Fibroblast of skin of scalp (primary cell): Measurements from ENCODE around the gene BABAM2.
A peak's percentile ranks its signal among the peaks of the same experiment; 100 is the strongest.

Experiments used
- DNase-seq: peaks from one replicate; pipeline ENCODE4 v3.0.0-alpha.2; 2013

BABAM2 gene

GRCh38 chr2:28035163-28035690, 144.7 kb downstream of the BABAM2 start:
- DNase-seq, result no peak

GRCh38 chr2:28035816-28036215, 145.3 kb downstream of the BABAM2 start:
- DNase-seq, result no peak

GRCh38 chr2:28036307-28036706, 145.8 kb downstream of the BABAM2 start:
- peak; percentile 11 for DNase-seq

GRCh38 chr2:28038722-28039121, 148.2 kb downstream of the BABAM2 start:
- no peak for DNase-seq

DNA sequence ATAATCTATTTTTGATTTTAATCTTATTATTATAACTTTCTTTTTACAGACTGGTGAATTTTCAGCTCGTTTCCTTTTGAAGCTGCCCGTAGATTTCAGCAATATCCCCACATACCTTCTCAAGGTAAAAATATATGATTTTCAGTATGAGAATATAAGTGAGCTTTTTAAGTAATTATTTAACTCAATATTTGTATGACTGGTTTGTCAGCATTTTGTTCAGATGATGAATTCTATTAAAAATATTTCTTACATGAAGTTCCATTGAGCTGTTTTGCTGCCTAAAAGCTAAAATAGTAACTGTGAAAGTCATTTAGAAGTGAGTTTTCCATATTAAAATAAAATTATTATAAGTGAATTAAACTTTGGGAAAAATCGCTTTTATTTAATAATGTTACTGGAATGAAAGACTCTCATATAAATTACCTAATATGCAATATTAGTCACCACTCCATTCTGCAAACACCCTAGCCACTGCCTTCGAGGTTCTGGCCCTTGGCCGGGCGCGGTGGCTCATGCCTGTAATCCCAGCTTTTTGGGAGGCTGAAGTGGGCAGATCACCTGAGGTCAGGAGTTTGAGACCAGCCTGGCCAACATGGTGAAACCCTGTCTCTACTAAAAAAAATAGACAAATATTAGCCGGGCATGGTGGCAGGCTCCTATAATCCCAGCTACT, 155.3 kb downstream of the BABAM2 start:
- no peak for DNase-seq

- no peak for DNase-seq
Observed at GRCh38 chr2:28046921-28047320, 156.4 kb downstream of the BABAM2 start.

GRCh38 chr2:28047681-28048080, 157.2 kb downstream of the BABAM2 start:
- DNase-seq, result peak; percentile 76

GRCh38 chr2:28048341-28048740, 157.8 kb downstream of the BABAM2 start:
- peak; percentile 11 for DNase-seq

DNA sequence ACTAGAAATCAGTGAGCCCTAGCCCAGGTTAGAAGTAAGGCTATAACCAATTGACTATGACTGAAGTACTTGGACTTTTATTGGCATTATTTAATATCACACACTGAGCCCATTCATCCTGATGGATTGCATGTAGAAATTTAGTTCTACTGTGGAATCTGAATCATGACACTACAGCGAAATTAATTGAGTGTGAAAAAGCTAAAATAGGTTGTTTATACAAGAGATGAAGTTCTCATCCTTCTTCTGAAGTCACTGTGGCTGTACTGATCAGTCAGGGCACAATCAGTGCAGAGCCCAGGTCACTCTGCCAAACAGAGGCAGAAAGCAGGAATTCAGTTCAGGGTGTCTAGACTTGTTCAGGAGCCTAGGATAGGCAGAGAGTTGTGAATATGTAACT, 158.9 kb downstream of the BABAM2 start:
- no peak for DNase-seq

GRCh38 chr2:28049899-28050298, 159.4 kb downstream of the BABAM2 start:
- DNase-seq, result no peak

- peak; percentile 58 for DNase-seq
Observed at GRCh38 chr2:28052691-28053090, 162.2 kb downstream of the BABAM2 start.

- no peak for DNase-seq
Observed at GRCh38 chr2:28053597-28053996, 163.1 kb downstream of the BABAM2 start.

DNA sequence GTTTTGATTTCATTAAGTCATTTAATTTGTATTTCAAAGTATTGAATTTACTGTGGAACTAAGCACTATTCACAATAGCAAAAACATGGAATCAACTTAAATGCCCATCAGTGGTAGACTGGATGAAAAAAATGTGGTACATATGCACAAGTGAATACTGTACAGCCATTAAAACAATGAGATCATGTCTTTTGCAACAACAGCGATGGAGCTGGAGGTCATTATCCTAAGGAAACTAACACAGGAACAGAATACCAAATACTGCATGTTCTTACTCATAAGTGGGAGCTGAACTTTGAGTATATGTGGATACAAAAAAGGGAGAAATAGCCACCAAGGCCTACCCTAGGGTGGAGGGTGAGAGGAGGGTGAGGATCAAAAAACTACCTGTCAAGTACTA, 164.4 kb downstream of the BABAM2 start:
- no peak for DNase-seq

DNA sequence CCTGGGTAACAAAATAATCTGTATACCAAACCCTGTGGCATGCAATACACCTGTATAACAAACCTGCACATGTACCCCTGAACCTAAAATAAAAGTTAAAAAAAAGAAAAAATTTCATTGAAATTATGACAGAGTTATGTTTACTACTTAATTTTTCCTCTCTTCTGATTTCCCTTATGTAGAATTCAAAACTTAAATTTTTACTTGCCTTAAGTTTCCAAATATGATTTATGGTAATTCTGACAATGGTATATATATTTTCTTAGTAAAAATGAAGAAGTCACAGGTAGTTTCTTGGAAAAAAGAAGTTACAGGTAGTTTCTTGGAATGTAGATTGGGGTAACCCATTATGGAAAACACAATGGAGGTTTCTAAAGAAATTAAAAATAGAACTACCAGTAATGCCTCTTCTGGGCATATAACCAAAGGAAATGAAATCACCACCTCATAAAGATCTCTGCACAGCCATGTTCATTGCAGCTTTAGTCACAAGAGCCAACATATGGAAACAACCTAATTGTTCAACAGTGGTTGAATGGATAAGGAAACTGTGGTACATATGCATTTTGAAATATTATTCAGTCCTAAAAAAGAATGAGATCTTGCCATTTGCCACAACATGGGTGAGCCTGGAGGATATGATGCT, 164.9 kb downstream of the BABAM2 start:
- peak; percentile 18 for DNase-seq

DNA sequence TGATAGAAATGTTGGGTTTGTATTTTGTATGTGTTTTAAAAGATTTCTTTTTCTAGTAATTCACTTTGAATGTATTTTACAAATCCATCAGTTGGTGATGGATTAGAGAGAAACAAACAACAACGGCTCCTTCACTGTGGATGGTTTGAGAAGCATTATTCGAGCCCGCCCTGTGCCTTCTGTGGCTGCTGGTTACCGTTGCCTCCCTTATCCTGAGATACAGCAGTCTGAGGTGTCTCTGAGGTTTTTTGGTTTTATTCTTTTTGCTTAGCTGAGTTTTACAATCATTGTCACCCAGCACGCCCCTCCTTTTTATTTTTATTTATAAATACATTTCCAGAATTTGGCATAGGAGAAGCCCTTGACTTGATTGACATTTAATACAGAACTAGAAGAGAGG, 168.3 kb downstream of the BABAM2 start:
- DNase-seq, result no peak

DNA sequence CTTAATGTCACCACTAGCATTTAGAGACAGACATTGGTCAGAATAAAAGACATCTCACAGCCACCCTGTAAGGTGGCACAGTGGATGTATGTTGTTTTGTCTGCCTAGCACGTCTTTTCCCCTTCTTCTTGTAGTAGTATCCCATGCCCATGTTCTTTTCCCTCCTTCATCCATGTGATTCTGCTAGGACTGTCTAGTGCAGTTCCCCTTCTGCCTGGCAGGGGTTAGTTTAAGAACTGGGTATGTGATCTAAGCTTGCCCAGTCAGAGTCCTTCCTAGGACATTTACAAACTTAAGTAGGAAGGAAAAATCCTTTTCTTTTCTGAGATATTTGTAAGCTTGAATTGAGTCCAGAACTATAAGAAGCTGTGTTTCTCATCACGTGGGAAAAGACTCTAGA, 172.3 kb downstream of the BABAM2 start:
- peak; percentile 29 for DNase-seq

DNA sequence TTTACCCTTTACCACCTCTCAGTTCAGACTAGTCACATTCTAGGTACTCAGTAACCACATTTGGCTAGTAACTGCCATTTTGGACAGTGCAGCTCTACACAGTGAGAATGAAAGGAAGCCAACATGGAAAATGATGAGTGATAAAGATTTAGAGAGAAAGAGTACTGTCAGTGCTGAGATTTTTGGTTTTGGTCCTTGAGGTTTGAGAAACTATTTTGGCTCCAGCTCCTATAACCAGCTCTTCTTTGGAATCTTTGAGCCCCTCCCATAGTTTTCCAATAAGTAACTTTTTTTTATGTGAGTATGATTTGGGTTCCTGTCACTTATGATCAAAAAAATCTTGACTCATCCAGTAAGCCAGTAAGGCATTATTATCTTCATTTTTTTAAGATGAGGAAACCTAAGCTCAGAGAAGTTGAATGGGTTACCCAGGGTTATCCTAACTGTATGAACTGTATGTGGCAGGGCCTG, 173.0 kb downstream of the BABAM2 start:
- DNase-seq, result peak; percentile 88

DNA sequence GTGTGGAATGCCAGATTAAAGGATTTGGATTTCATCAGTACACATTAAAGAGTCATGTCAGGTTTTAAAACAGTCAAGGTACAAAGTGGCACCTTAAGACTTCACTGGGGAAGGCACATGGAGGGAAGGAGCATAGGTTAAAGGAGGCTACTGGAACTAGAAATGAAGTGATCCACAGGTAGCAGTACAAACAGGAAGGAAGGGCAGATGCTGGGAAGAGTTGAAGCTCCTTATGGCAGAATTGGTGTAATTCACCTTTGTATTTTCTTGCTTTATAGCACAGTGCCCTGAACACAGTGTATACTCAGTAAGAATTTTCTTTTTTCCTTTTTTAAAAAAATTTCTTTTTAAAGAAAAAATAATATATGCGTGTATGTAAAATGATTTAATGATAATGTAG, 177.1 kb downstream of the BABAM2 start:
- DNase-seq, result no peak

GRCh38 chr2:28068088-28068487, 177.6 kb downstream of the BABAM2 start:
- DNase-seq, result peak; percentile 29

- DNase-seq, result no peak
Observed at GRCh38 chr2:28068527-28068926, 178.0 kb downstream of the BABAM2 start.

DNA sequence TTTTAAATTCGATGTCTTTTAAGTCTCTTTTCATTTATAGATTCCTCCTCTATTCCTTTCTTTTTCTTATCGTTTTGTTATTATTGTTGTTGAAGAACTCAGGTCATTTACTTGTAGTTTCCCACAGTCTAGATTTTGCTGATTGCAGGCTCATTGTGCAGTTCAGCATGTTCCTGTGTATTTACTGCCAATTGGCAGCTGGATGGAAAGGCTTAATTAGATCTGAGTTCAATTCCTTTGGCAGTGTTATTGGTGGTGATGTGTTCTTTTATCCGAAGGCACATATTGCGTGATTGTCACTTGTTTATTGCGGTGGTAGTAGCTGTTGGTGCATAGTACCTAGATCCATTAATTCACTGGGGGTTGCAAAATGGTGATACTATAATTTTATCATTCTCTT, 180.7 kb downstream of the BABAM2 start:
- DNase-seq, result no peak

DNA sequence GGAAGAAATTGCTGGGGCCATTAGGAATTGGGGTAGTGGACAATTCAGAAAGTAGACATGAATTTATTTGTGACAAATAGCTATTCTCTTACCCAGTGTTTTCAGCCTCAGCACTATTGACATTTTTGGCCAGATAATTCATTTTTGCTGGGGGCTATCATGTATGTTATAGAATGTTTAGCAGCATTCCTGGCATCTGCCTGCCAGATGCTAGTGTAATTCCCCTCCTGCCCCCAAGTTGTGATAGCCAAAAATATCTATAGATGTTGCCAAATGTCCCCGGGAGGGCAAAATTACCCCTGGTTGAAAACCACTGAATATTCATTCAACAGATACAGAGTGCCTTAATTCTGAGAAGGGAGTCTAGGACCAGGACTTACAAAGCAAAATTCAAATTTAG, 183.6 kb downstream of the BABAM2 start:
- peak; percentile 82 for DNase-seq

DNA sequence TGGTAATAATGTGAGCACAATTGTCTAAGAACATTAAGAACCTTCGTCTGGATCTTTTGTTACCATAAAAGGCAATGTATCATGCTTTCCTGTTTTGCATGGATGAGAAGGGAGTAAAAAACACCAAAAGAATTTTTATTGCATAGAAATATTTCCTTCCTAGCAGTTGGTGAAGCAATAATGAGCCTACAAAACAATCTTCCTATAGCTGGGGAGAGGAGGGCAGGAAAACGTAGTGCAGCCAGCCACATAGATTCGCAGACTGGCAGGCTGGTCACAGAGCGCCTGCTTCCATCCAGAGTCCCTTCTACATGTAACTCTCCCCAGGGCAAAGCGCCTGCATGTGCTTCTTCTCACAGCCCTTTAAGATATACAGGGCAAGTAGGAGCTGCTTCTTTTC, 190.4 kb downstream of the BABAM2 start:
- DNase-seq, result peak; percentile 94

DNA sequence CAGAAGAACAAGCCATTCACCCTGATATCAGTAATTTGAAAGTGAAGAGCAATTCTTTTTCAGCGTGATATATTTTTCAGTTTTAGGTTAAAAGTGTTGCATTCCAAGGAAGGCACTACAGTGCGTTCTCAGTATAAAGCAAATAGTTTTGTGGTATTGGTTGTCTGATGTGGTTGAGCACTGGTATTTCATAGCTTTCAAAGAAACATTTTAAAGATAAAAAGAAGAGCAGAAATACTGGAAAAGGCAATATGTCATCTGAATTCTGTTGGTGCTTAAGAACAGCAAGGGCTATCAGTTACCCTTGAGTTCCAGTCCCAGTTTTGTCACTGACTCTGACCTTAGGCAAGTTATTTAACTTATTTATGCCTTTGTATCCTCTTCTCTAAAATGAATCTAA, 191.6 kb downstream of the BABAM2 start:
- peak; percentile 84 for DNase-seq
